HepG2 (cell line): ENCODE data around the gene CYB5B. TPM values are rescaled to one million over a fixed set of nuclear protein-coding genes. Genes with fewer than 3 reads are reported as not detected.
A peak's percentile ranks its signal among the peaks of the same experiment; 100 is the strongest.

Experiments
- ELF3 ChIP-seq: IDR thresholded peaks from 2 replicates; pipeline ENCODE4 v1.6.1; 2016; ENCODE audit warnings: missing genetic modification reagents, missing compliant biosample characterization
- ETV5 ChIP-seq: IDR thresholded peaks from 2 replicates; pipeline ENCODE4 v1.6.1; 2018; ENCODE audit warnings: missing biosample characterization, missing genetic modification reagents, inconsistent platforms, borderline replicate concordance
- FOSL1 ChIP-seq: sonication (generic); formaldehyde crosslinking; IDR thresholded peaks from 2 replicates; pipeline ENCODE4 v1.9.0; 2021; ENCODE audit warnings: missing genetic modification reagents, borderline replicate concordance
- GATA4 ChIP-seq: sonication (generic); IDR thresholded peaks from 2 replicates; pipeline ENCODE4 v1.6.1; 2016; ENCODE audit warnings: antibody characterized with exemption, low read depth, borderline replicate concordance
- KLF16 ChIP-seq, 2 experiments: sonication (generic) in 1 of 2; formaldehyde crosslinking in 1 of 2; IDR thresholded peaks; 2 replicates each; pipeline versions ENCODE4 v1.6.1 to v1.8.0; 2016 to 2023; ENCODE audit warnings: missing genetic modification reagents in 2 of 2, missing compliant biosample characterization in 1 of 2
- MAFG ChIP-seq: sonication (generic); formaldehyde crosslinking; IDR thresholded peaks from 2 replicates; pipeline ENCODE4 v1.5.1; 2020; ENCODE audit warnings: mild to moderate bottlenecking, missing genetic modification reagents
- MIER2 ChIP-seq: IDR thresholded peaks from 2 replicates; pipeline ENCODE4 v1.6.1; 2016; ENCODE audit warnings: missing biosample characterization, missing genetic modification reagents
- SAP130 ChIP-seq: IDR thresholded peaks from 2 replicates; pipeline ENCODE4 v1.6.1; 2016; ENCODE audit warnings: low read depth
- SCMH1 ChIP-seq: sonication (generic); formaldehyde crosslinking; IDR thresholded peaks from 2 replicates; pipeline ENCODE4 v1.9.0; 2021; ENCODE audit warnings: missing genetic modification reagents, mild to moderate bottlenecking, borderline replicate concordance
- SMC3 ChIP-seq: IDR thresholded peaks from 2 replicates; pipeline ENCODE4 v1.6.1; 2011; ENCODE audit warnings: low read length, improper control_type of control experiment
- TCF7 ChIP-seq: sonication (generic); IDR thresholded peaks from 2 replicates; pipeline ENCODE4 v1.6.1; 2016; ENCODE audit warnings: antibody characterized with exemption, low read depth
- TEAD3 ChIP-seq: optimal IDR thresholded peaks from 2 replicates; pipeline ENCODE3; 2016; ENCODE audit warnings: borderline replicate concordance
- YY1 ChIP-seq: IDR thresholded peaks from 2 replicates; pipeline ENCODE4 v1.6.1; 2011; ENCODE audit warnings: low read length, low read depth, moderate library complexity, mild to moderate bottlenecking; ENCODE audit not compliant: insufficient read depth, insufficient replicate concordance
- ZFYVE20 ChIP-seq: sonication (generic); formaldehyde crosslinking; IDR thresholded peaks from 2 replicates; pipeline ENCODE4 v1.8.0; 2023; ENCODE audit warnings: low read depth, mild to moderate bottlenecking, moderate library complexity, missing genetic modification reagents, borderline replicate concordance
- ZNF136 ChIP-seq: sonication (generic); formaldehyde crosslinking; IDR thresholded peaks from 2 replicates; pipeline ENCODE4 v1.8.1; 2022; ENCODE audit warnings: low read depth, mild to moderate bottlenecking, moderate library complexity, missing genetic modification reagents
- ZNF263 ChIP-seq: sonication (generic); formaldehyde crosslinking; IDR thresholded peaks from 2 replicates; pipeline ENCODE4 v1.4.0; 2020; ENCODE audit warnings: missing genetic modification reagents
- ZNF337 ChIP-seq: sonication (generic); formaldehyde crosslinking; IDR thresholded peaks from 2 replicates; pipeline ENCODE4 v1.5.1; 2020; ENCODE audit warnings: missing genetic modification reagents, low read depth, mild to moderate bottlenecking, borderline replicate concordance
- ZNF430 ChIP-seq: sonication (generic); formaldehyde crosslinking; IDR thresholded peaks from 2 replicates; pipeline ENCODE4 v1.9.0; 2021; ENCODE audit warnings: mild to moderate bottlenecking, missing genetic modification reagents
- ZNF496 ChIP-seq: sonication (generic); formaldehyde crosslinking; IDR thresholded peaks from 2 replicates; pipeline ENCODE4 v1.8.1; 2023; ENCODE audit warnings: mild to moderate bottlenecking, moderate library complexity, missing genetic modification reagents; ENCODE audit not compliant: insufficient replicate concordance
- ZNF501 ChIP-seq: sonication (generic); formaldehyde crosslinking; IDR thresholded peaks from 2 replicates; pipeline ENCODE4 v1.5.1; 2020; ENCODE audit warnings: mild to moderate bottlenecking, moderate library complexity, missing genetic modification reagents
- ZNF550 ChIP-seq: sonication (generic); formaldehyde crosslinking; IDR thresholded peaks from 2 replicates; pipeline ENCODE4 v1.4.0; 2020; ENCODE audit warnings: mild to moderate bottlenecking, missing genetic modification reagents, borderline replicate concordance
- ZNF790 ChIP-seq: sonication (generic); formaldehyde crosslinking; IDR thresholded peaks from 2 replicates; pipeline ENCODE4 v1.8.0; 2022; ENCODE audit warnings: missing genetic modification reagents, mild to moderate bottlenecking, borderline replicate concordance
- polyA plus RNA-seq, 8 experiments: library from polyadenylated mRNA; depleted of rRNA in 3 of 8; stranded (reverse) in 7 of 8; unstranded in 1 of 8; fragments of >200 nt; fragmentation: Illumina TruSeq in 4 of 8; extraction: Trizol in 4 of 8; gene quantifications; 2 replicates each; pipeline versions ENCODE4 v1.2.1 to v1.2.3, GENCODE V29; 2011 to 2016; ENCODE audit warnings: low read depth in 4 of 8, missing spikeins in 1 of 8, mixed read lengths in 1 of 8; ENCODE audit not compliant: insufficient read depth in 1 of 8
- total RNA-seq, 5 experiments: library from RNA; depleted of rRNA; stranded (reverse); fragments of >200 nt; fragmentation: Illumina TruSeq; extraction: Trizol; gene quantifications; 2 replicates each; pipeline ENCODE4 v1.2.3, GENCODE V29; 2016; ENCODE audit warnings: low read depth in 1 of 5
- TF ChIP-seq, protein P1 (sequence below): sonication (generic); formaldehyde crosslinking; IDR thresholded peaks from 2 replicates; pipeline ENCODE4 v1.4.0; 2020; ENCODE audit warnings: mild to moderate bottlenecking, missing genetic modification reagents
- TF ChIP-seq, protein P2 (sequence below): sonication (generic); formaldehyde crosslinking; IDR thresholded peaks from 2 replicates; pipeline ENCODE4 v1.4.0; 2020; ENCODE audit warnings: mild to moderate bottlenecking, low read depth, missing genetic modification reagents
- TF ChIP-seq, protein P3 (sequence below): IDR thresholded peaks from 2 replicates; pipeline ENCODE4 v1.6.1; 2016; ENCODE audit warnings: missing genetic modification reagents, missing compliant biosample characterization
- TF ChIP-seq, protein P4 (sequence below): IDR thresholded peaks from 2 replicates; pipeline ENCODE4 v1.6.1; 2016; ENCODE audit warnings: missing compliant biosample characterization, missing genetic modification reagents, borderline replicate concordance

CYB5B gene
- total and polyA plus RNA-seq, 2 of the 13 experiments (the other 11 are each of a cell fraction or from before 2014, with no cell fraction given) = 234 to 432 TPM

- TF ChIP-seq, protein P1, sequence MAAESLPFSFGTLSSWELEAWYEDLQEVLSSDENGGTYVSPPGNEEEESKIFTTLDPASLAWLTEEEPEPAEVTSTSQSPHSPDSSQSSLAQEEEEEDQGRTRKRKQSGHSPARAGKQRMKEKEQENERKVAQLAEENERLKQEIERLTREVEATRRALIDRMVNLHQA (CRISPR knock-in tag) = no peak
- TF ChIP-seq ZNF790 = no peak
- TF ChIP-seq SMC3 = no peak
- TF ChIP-seq TCF7 = 0 out of 2 replicates have a peak, but pooled peaks have one; percentile 5
- 0 out of 2 replicates have a peak, but pooled peaks have one; percentile 52 for TF ChIP-seq GATA4
- peak; percentile 76; the same call in 1 of the 2 replicates for TF ChIP-seq ZNF136 (CRISPR knock-in tag)
- peak; percentile 66; the same call in 1 of the 2 replicates for TF ChIP-seq ZNF501 (CRISPR knock-in tag)
- peak; percentile 79; the same call in 1 of the 2 replicates for TF ChIP-seq MIER2
- TF ChIP-seq ZNF263 (CRISPR knock-in tag) = no peak
- TF ChIP-seq SAP130 (CRISPR knock-in tag) = peak; percentile 66
- TF ChIP-seq, protein P2, sequence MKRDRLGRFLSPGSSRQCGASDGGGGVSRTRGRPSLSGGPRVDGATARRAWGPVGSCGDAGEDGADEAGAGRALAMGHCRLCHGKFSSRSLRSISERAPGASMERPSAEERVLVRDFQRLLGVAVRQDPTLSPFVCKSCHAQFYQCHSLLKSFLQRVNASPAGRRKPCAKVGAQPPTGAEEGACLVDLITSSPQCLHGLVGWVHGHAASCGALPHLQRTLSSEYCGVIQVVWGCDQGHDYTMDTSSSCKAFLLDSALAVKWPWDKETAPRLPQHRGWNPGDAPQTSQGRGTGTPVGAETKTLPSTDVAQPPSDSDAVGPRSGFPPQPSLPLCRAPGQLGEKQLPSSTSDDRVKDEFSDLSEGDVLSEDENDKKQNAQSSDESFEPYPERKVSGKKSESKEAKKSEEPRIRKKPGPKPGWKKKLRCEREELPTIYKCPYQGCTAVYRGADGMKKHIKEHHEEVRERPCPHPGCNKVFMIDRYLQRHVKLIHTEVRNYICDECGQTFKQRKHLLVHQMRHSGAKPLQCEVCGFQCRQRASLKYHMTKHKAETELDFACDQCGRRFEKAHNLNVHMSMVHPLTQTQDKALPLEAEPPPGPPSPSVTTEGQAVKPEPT = peak; percentile 75; the same call in 1 of the 2 replicates
- 0 out of 2 replicates have a peak, but pooled peaks have one; percentile 51 for TF ChIP-seq ZNF430
- TF ChIP-seq ETV5 (CRISPR knock-in tag) = no peak
- no peak for TF ChIP-seq KLF16 (CRISPR knock-in tag; IDR thresholded peaks at IDR 0.05)
- TF ChIP-seq, protein P3, sequence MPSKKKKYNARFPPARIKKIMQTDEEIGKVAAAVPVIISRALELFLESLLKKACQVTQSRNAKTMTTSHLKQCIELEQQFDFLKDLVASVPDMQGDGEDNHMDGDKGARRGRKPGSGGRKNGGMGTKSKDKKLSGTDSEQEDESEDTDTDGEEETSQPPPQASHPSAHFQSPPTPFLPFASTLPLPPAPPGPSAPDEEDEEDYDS = peak; percentile 50
- TF ChIP-seq YY1 = no peak
- TF ChIP-seq ZNF496 (CRISPR knock-in tag) = no peak
- TF ChIP-seq ZFYVE20 (CRISPR knock-in tag) = no peak
- no peak for TF ChIP-seq SCMH1
- TF ChIP-seq ELF3 = peak; percentile 59
- TF ChIP-seq ZNF550 = no peak
- no peak for TF ChIP-seq FOSL1 (CRISPR knock-in tag)
- no peak for TF ChIP-seq MAFG
- no peak; the same call in 1 of the 2 replicates for TF ChIP-seq ZNF337 (CRISPR knock-in tag)
- TF ChIP-seq, protein P4, sequence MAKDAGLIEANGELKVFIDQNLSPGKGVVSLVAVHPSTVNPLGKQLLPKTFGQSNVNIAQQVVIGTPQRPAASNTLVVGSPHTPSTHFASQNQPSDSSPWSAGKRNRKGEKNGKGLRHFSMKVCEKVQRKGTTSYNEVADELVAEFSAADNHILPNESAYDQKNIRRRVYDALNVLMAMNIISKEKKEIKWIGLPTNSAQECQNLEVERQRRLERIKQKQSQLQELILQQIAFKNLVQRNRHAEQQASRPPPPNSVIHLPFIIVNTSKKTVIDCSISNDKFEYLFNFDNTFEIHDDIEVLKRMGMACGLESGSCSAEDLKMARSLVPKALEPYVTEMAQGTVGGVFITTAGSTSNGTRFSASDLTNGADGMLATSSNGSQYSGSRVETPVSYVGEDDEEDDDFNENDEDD (CRISPR knock-in tag) = 0 out of 2 replicates have a peak, but pooled peaks have one; percentile 28
- TF ChIP-seq TEAD3 (CRISPR knock-in tag) = peak; percentile 63
Observed at GRCh38 chr16:69413045-69413664, 11.3 kb upstream of the CYB5B start (continued).
